ENCODE results near the gene CFI.

Gene CFI

DNA sequence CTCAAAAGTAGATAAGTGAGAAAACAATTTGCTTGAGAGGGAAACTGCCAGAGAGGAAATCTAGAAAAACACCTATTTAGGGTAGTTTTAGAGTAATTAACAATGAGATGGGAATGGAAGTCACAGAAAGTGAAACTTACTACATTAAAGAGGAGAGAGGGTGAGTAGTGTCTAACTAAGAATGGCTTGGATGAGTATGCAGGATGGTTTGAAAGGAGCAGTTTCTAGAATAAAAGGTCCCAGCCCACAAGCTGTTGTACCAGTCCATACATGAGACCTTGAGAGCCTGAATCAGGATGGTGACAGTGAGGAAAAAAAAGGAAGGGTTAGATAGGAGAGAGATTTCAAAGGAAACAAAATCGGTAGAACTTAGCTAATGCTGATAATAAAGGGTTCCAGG lies 15.1 kb upstream of the CFI start:
- H3K4me1 ChIP-seq (ENCODE audit: control insufficient read depth, insufficient read depth, low read length) = peaks cover 10% of the 10 kb centered on the region
- H3K9ac ChIP-seq (ENCODE audit: low read length) = peak overlapping the region; percentile 75
- no peak overlapping the region for H3K4me3 ChIP-seq (ENCODE audit: low read length)
- H3K9me3 ChIP-seq (ENCODE audit: control insufficient read depth, low read length) = no peaks in the 10 kb centered on the region
- H3K36me3 ChIP-seq (ENCODE audit: control insufficient read depth, insufficient read depth, low read length) = no peaks in the 10 kb centered on the region
- H3K27me3 ChIP-seq (ENCODE audit: control insufficient read depth, insufficient read depth, low read length) = no peaks in the 10 kb centered on the region

GRCh38 chr4:109816082-109816442 lies 14.3 kb upstream of the CFI start:
- peak overlapping the region; percentile 75 for H3K9ac ChIP-seq (ENCODE audit: low read length)
- peaks cover 10% of the 10 kb centered on the region for H3K4me1 ChIP-seq (ENCODE audit: control insufficient read depth, insufficient read depth, low read length)
- no peaks in the 10 kb centered on the region for H3K9me3 ChIP-seq (ENCODE audit: control insufficient read depth, low read length)
- no peaks in the 10 kb centered on the region for H3K27me3 ChIP-seq (ENCODE audit: control insufficient read depth, insufficient read depth, low read length)
- no peaks in the 10 kb centered on the region for H3K36me3 ChIP-seq (ENCODE audit: control insufficient read depth, insufficient read depth, low read length)
- peak overlapping the region; percentile 73 for H3K4me3 ChIP-seq (ENCODE audit: low read length)

DNA sequence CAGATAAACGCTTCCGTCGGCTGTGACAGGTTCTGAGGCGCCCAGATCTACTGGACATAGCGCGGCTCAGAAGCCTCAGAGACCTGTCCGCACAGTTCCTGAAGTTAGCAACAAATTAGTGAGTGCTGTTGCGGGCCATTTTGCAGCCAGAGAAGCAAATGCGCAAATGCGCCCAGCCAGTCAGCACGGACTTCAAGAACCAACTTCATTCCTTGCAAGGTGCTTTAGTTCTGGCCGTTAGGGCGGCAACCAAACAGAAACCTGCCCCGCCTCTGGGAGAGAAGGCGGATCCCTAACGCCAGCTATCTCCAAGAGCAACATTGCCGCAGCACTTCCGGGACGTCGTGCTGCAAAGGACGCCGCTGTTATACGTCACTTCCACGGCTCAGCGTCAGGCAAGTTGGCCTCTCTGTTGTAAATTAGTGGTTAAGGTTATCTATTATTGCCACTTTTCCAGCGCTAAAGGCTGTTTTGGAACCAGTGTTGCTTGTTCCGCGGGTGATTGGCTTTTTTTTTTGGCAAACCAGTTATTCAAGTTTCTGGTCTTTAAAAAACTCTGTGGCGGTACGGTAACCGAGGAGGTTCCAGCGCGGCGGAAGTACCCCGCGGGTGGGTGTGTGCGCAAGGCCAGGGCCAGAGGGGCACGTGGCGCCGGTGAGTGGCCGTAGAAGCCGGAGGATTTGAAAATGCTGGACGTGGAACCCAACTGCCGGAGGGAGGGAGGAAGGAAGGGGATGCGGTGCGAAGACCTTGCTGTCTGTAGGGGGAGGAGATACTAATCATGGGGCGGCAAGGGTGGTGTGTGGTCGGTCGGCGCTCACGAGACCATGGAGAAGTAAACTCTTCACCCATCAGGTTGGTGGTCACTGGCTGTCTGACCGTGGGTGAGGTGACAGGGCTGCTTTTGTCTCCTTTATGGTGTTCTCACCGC lies 13.6 kb upstream of the CFI start, which contains the start of gene GAR1:
Gene GAR1, plus strand, starts transcription at position 612 of the 931 bp plus-strand sequence. CDS start 403 bp downstream, outside the sequence.
- Histone ChIP-seq H3K4me1 (ENCODE audit: control insufficient read depth, insufficient read depth, low read length) (peaks cover 10% of the 10 kb centered on the region), H3K9me3 (ENCODE audit: control insufficient read depth, low read length) (no peaks in the 10 kb centered on the region), H3K4me3 (ENCODE audit: low read length) (peak within 1 kb of the TSS; percentile 73), H3K9ac (ENCODE audit: low read length) (peak within 1 kb of the TSS; percentile 75), H3K36me3 (ENCODE audit: control insufficient read depth, insufficient read depth, low read length) (no peaks in the 10 kb centered on the region), H3K27me3 (ENCODE audit: control insufficient read depth, insufficient read depth, low read length) (no peaks in the 10 kb centered on the region)

- H3K27me3 ChIP-seq (ENCODE audit: control insufficient read depth, insufficient read depth, low read length) = no peaks in the 10 kb centered on the region
- H3K36me3 ChIP-seq (ENCODE audit: control insufficient read depth, insufficient read depth, low read length) = no peaks in the 10 kb centered on the region
- H3K4me1 ChIP-seq (ENCODE audit: control insufficient read depth, insufficient read depth, low read length) = peaks cover 6% of the 10 kb centered on the region
- H3K9ac ChIP-seq (ENCODE audit: low read length) = no peak overlapping the region
- H3K9me3 ChIP-seq (ENCODE audit: control insufficient read depth, low read length) = no peaks in the 10 kb centered on the region
- H3K4me3 ChIP-seq (ENCODE audit: low read length) = no peak overlapping the region
Observed at GRCh38 chr4:109811707-109812106, 9.9 kb upstream of the CFI start.

DNA sequence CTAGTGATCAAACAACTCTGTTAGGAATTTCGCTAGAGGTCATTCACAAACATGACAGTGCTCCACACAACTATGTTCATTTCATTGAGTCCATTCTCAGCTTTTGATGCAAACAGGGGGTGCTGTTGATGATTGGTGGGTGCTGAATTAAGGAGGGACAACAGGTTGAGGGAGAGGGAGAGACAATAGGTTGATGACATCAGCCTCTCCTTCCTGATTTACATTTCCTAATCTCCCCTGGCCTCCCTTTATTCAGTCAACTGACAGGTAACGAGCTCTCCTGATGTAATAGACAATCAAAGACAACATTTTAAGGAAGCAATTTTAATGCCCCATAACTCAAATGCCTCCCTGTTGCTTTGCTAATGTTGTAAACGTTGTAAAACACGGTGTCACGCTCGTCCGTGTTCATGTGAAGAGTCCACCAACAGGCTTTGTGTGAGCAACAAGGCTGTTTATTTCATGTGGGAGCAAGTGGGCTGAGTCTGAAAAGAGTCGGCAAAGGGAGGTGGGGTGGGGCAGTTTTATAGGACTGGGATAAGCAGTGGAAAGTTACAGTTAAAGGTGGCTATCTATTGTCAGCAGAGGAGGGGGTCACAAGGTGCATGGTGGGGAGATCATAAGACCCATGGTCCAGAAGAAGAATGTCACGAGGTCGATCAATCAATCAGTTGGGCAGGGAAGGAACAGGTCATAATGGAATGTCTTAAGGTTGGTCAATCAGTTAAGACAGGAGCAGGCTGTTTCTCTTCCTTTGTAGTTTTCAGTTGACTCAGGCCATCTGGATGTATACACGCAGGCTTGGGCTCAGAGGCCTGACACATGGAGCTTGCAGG lies 9.0 kb upstream of the CFI start:
- Histone ChIP-seq H3K4me1 (ENCODE audit: control insufficient read depth, insufficient read depth, low read length) (no peaks in the 10 kb centered on the region), H3K9me3 (ENCODE audit: control insufficient read depth, low read length) (no peaks in the 10 kb centered on the region), H3K27me3 (ENCODE audit: control insufficient read depth, insufficient read depth, low read length) (no peaks in the 10 kb centered on the region)

DNA sequence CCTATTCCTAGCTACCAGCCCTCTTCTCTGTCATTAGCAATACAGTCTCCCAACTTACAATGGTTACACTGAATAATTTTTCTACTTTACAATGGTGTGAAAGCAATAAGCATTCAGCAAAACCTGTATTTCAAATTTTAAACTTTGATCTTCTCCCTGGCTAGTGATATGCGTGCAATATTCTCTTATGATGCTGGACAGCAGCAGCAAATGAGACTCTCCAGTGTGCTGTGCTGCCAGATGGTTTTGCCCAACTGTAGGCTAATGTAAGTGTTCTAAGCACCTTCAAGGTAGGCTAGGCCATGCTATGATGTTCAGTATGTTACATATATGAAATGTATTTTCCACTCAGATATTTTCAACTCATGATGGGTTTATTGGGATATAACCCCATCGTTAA lies 7.9 kb upstream of the CFI start:
- no peaks in the 10 kb centered on the region for H3K9me3 ChIP-seq (ENCODE audit: control insufficient read depth, low read length)
- H3K27me3 ChIP-seq (ENCODE audit: control insufficient read depth, insufficient read depth, low read length) = no peaks in the 10 kb centered on the region
- H3K36me3 ChIP-seq (ENCODE audit: control insufficient read depth, insufficient read depth, low read length) = no peaks in the 10 kb centered on the region
- no peak overlapping the region for H3K9ac ChIP-seq (ENCODE audit: low read length)
- H3K4me3 ChIP-seq (ENCODE audit: low read length) = no peak overlapping the region
- no peaks in the 10 kb centered on the region for H3K4me1 ChIP-seq (ENCODE audit: control insufficient read depth, insufficient read depth, low read length)

More for the DNA sequence above, 9.0 kb upstream of the CFI start:
- Histone ChIP-seq H3K4me3 (ENCODE audit: low read length) (no peak overlapping the region), H3K36me3 (ENCODE audit: control insufficient read depth, insufficient read depth, low read length) (no peaks in the 10 kb centered on the region), H3K9ac (ENCODE audit: low read length) (no peak overlapping the region)

DNA sequence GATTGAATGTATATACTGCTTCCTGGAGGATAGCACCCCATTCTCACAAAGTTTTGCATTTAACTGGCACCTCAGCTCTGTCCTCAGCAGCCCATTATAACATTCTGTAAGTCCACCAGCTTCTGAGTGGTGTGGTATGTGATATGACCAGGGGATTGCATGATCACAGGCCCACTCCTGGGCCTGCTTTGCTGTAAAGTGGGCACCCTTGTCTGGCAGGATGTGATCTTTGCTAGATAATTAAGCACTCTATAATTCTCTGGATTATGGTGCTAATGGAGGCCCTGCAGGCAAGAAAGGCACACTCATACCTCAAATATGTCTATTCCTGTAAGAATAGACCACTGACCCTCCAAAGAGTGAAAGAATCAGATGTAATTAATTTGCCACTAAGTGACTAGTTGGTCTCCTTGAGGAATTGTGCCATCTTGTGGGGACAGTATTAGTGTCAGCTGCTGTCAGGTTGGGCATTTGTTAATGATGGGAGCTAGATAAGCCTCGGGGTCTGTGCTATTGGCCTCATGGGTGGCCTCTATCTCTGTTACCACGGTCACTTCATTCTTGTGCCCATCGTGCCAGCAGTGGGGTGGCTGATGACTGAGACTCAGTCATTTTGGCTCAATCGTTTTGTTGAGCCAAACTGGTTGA lies 2.2 kb upstream of the CFI start:
- no peaks in the 10 kb centered on the region for H3K36me3 ChIP-seq (ENCODE audit: control insufficient read depth, insufficient read depth, low read length)
- H3K4me1 ChIP-seq (ENCODE audit: control insufficient read depth, insufficient read depth, low read length) = no peaks in the 10 kb centered on the region
- H3K27me3 ChIP-seq (ENCODE audit: control insufficient read depth, insufficient read depth, low read length) = no peaks in the 10 kb centered on the region
- no peaks in the 10 kb centered on the region for H3K9me3 ChIP-seq (ENCODE audit: control insufficient read depth, low read length)
- no peak overlapping the region for H3K9ac ChIP-seq (ENCODE audit: low read length)
- H3K4me3 ChIP-seq (ENCODE audit: low read length) = no peak overlapping the region

DNA sequence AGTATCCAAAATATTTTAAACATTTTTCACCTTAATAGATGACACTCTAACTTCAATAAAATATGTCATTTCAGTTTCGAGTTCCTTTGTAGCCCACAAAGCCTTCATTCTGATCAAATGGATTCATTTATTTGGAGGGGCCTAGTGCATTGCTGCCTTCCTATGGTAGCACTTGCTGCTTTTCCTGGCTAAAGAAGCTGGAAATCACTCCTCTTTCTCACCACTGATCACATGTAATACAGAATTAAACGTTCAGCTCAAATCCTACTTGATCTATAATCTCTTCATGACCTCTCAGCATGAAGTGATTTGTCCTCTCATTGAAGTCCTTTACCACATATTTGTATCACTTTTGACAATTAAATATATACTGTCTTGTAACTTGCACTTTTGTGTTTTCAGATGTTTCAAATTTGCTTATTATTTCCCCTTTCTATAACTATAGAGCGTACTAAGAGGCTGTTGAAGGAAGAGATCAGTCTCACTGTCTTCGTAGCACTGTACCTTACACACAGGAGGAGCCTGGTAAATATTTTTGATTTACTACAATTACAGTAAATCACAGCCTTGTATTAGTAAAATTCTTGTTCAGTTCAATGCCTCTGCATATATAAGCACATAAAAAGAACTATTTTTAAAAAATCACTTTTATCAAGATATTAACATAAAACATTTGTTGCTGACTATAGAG lies 555 bp downstream of the CFI start:
- H3K9ac ChIP-seq (ENCODE audit: low read length) = peak overlapping the region; percentile 26
- peak overlapping the region; percentile 25 for H3K4me3 ChIP-seq (ENCODE audit: low read length)
- H3K36me3 ChIP-seq (ENCODE audit: control insufficient read depth, insufficient read depth, low read length) = no peaks in the 10 kb centered on the region
- no peaks in the 10 kb centered on the region for H3K4me1 ChIP-seq (ENCODE audit: control insufficient read depth, insufficient read depth, low read length)
- H3K9me3 ChIP-seq (ENCODE audit: control insufficient read depth, low read length) = no peaks in the 10 kb centered on the region
- no peaks in the 10 kb centered on the region for H3K27me3 ChIP-seq (ENCODE audit: control insufficient read depth, insufficient read depth, low read length)

DNA sequence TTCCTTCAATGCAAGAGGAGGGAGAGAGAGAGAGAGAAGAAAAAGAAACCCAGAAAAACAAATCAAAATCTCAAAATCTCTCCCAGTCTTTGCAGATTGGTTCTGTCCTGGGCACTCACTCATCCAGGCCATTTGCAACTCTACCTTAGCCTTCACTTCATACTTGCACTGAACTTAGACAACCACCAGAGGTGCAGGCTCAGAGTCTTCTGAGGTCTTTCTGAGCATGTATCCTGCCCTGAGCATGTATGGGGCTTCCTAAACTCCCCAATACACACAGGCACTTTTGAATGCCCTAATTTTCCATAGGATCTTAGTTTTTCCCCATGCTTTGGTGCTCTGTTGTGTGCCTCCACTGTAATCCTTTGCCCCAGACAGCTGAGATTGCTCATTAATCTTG lies 2.9 kb downstream of the CFI start:
- Histone ChIP-seq H3K4me1 (ENCODE audit: control insufficient read depth, insufficient read depth, low read length) (no peaks in the 10 kb centered on the region), H3K36me3 (ENCODE audit: control insufficient read depth, insufficient read depth, low read length) (no peaks in the 10 kb centered on the region), H3K4me3 (ENCODE audit: low read length) (no peak overlapping the region), H3K9me3 (ENCODE audit: control insufficient read depth, low read length) (no peaks in the 10 kb centered on the region), H3K27me3 (ENCODE audit: control insufficient read depth, insufficient read depth, low read length) (no peaks in the 10 kb centered on the region), H3K9ac (ENCODE audit: low read length) (no peak overlapping the region)

GRCh38 chr4:109795059-109795458 lies 6.7 kb downstream of the CFI start:
- Histone ChIP-seq H3K4me3 (ENCODE audit: low read length) (no peak overlapping the region), H3K9me3 (ENCODE audit: control insufficient read depth, low read length) (no peaks in the 10 kb centered on the region), H3K36me3 (ENCODE audit: control insufficient read depth, insufficient read depth, low read length) (no peaks in the 10 kb centered on the region), H3K27me3 (ENCODE audit: control insufficient read depth, insufficient read depth, low read length) (no peaks in the 10 kb centered on the region), H3K9ac (ENCODE audit: low read length) (no peak overlapping the region), H3K4me1 (ENCODE audit: control insufficient read depth, insufficient read depth, low read length) (no peaks in the 10 kb centered on the region)

DNA sequence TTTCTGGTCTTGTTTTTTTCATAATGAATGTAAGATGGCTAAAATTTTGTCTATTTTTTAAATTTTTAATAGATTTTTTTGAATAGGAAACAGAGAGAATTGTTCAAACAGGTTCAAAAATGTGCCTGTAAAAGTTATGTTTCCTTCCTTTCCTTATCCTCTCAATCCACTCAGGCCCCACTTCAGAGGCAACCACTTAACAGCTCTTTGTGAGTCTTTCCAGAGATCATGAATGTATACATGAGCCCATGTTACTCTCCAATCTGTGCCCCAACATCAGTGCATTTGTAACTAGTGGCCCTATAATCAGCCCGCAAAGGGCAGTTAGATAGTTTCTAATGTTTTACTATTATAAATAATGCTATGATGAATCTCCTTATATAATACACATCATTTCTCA lies 14.0 kb downstream of the CFI start:
- Histone ChIP-seq H3K27me3 (ENCODE audit: control insufficient read depth, insufficient read depth, low read length) (no peaks in the 10 kb centered on the region), H3K36me3 (ENCODE audit: control insufficient read depth, insufficient read depth, low read length) (no peaks in the 10 kb centered on the region), H3K4me3 (ENCODE audit: low read length) (no peak overlapping the region), H3K9me3 (ENCODE audit: control insufficient read depth, low read length) (no peaks in the 10 kb centered on the region), H3K9ac (ENCODE audit: low read length) (no peak overlapping the region), H3K4me1 (ENCODE audit: control insufficient read depth, insufficient read depth, low read length) (no peaks in the 10 kb centered on the region)

All from mucosa of stomach (tissue), 1 donor.